Tibial nerve (tissue), 4 donors: ENCODE measurements around the gene EP400. TPM values are rescaled to one million over a fixed set of nuclear protein-coding genes. Genes with fewer than 3 reads are reported as not detected.

Experiments used
- DNase-seq, 2 donors: peaks; one replicate each; pipeline ENCODE4 v3.0.0-alpha.2; 2019; ENCODE audit warnings: low spot score in 2 of 2
- H3K27ac ChIP-seq, 4 donors: fragments of 200-600 bp; sonication (generic) in 3 of 4; one replicate each; pipeline ENCODE4 v1.5.1; 2017 to 2019; ENCODE audit warnings: mild to moderate bottlenecking in 1 of 4
- H3K27me3 ChIP-seq, 2 donors: fragments of 200-600 bp; sonication (generic) in 1 of 2; one replicate each; pipeline versions ENCODE4 v1.5.1 to v1.6.0; 2017 to 2019
- H3K36me3 ChIP-seq, 3 donors: fragments of 200-600 bp; sonication (generic); one replicate each; pipeline ENCODE4 v1.5.1; 2018 to 2019
- H3K4me1 ChIP-seq, 4 donors: fragments of 200-600 bp; sonication (generic) in 3 of 4; one replicate each; pipeline ENCODE4 v1.5.1; 2017 to 2019
- H3K4me3 ChIP-seq, 4 donors: fragments of 200-600 bp; sonication (generic) in 3 of 4; one replicate each; pipeline ENCODE4 v1.5.1; 2017 to 2019; ENCODE audit warnings: mild to moderate bottlenecking in 1 of 4, moderate library complexity in 1 of 4
- H3K9me3 ChIP-seq, 4 donors: fragments of 200-600 bp; sonication (generic) in 3 of 4; one replicate each; pipeline ENCODE4 v1.5.1; 2017 to 2019
- EP300 ChIP-seq, 2 donors: sonication (generic); formaldehyde crosslinking; IDR thresholded peaks; one replicate each; pipeline ENCODE4 v1.6.1; 2017; ENCODE audit warnings: antibody characterized with exemption in 2 of 2, mild to moderate bottlenecking in 1 of 2
- POLR2A ChIP-seq, 2 donors: fragments of 450-650 bp; IDR thresholded peaks; one replicate each; pipeline ENCODE4 v1.6.1; 2017; ENCODE audit warnings: antibody characterized with exemption in 2 of 2, mild to moderate bottlenecking in 2 of 2, moderate library complexity in 2 of 2
- WGBS, 2 donors: methylation state at CpG; one replicate each; pipeline ENCODE4 v1.1.5; 2018; 5-methylcytosine and 5-hydroxymethylcytosine counted together
- total RNA-seq, 4 donors: library from RNA; depleted of rRNA; stranded (reverse); fragments of >200 nt; gene quantifications; one replicate each; pipeline ENCODE4 v1.1.0, GENCODE V29; 2016
- TF ChIP-seq, protein P1 (sequence below), 5 experiments: fragments of 200-600 bp in 3 of 5; fragments of 450-650 bp in 2 of 5; sonication (generic) in 3 of 5; IDR thresholded peaks; one replicate each; pipeline ENCODE4 v1.5.1; 2016 to 2019; ENCODE audit warnings: antibody characterized with exemption in 5 of 5, mild to moderate bottlenecking in 3 of 5, moderate library complexity in 2 of 5

The EP400 gene
- total RNA-seq, 4 donors from 2014 or later = 27.8 to 41.4 (median 32.2) TPM

DNA sequence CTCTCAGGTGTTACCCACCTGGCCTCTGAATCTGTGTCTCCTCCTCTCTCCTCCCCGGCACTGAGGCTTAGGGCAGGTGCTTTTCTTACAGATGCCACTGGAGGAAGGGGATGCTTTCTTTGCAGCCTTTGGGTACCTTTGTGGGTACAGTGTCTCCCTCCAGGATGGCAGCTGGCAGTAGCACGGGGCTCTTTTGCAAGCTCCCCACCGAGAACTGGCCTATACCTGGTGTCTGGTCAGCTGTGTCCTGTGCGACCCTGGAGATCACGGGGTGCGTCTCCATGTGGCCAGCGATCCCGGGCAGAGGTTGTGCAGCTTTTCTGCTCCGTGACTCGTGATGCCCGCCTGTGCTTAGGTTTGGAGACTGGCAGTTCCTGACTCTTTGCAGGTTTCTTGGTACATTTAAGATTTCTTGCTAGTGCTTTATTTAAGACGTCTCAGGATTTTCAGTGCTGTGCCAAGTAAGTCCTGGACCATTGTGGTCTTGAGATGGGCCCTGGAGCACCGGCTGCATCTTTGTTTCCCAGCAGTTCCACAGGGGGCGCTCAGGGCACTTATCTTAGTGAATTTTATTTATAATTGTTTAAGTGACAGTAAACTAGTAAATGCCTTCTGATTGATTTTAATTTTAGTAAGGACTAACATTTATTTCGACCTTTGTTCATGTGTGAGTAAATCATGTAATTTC is 125.4 kb downstream of the EP400 start:
- Histone ChIP-seq H3K36me3 (peaks cover 2 to 82% (median 17%) of the 10 kb centered on the region in 3 donors), H3K27me3 (no peaks in the 10 kb centered on the region), H3K27ac (no peak overlapping the region), H3K9me3 (no peaks in the 10 kb centered on the region), H3K4me3 (no peak overlapping the region), H3K4me1 (peaks cover 0 to 5% (median 0%) of the 10 kb centered on the region in 4 donors)
- TF ChIP-seq EP300 (IDR thresholded peaks at IDR 0.05) (no peak), POLR2A (IDR thresholded peaks at IDR 0.05) (no peak)
- TF ChIP-seq, protein P1, sequence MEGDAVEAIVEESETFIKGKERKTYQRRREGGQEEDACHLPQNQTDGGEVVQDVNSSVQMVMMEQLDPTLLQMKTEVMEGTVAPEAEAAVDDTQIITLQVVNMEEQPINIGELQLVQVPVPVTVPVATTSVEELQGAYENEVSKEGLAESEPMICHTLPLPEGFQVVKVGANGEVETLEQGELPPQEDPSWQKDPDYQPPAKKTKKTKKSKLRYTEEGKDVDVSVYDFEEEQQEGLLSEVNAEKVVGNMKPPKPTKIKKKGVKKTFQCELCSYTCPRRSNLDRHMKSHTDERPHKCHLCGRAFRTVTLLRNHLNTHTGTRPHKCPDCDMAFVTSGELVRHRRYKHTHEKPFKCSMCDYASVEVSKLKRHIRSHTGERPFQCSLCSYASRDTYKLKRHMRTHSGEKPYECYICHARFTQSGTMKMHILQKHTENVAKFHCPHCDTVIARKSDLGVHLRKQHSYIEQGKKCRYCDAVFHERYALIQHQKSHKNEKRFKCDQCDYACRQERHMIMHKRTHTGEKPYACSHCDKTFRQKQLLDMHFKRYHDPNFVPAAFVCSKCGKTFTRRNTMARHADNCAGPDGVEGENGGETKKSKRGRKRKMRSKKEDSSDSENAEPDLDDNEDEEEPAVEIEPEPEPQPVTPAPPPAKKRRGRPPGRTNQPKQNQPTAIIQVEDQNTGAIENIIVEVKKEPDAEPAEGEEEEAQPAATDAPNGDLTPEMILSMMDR (IDR thresholded peaks at IDR 0.05) = no peak
- no peak for DNase-seq
- WGBS, 2 donors = 88% methylated on average over 14 of the region's 15 CpGs

DNA sequence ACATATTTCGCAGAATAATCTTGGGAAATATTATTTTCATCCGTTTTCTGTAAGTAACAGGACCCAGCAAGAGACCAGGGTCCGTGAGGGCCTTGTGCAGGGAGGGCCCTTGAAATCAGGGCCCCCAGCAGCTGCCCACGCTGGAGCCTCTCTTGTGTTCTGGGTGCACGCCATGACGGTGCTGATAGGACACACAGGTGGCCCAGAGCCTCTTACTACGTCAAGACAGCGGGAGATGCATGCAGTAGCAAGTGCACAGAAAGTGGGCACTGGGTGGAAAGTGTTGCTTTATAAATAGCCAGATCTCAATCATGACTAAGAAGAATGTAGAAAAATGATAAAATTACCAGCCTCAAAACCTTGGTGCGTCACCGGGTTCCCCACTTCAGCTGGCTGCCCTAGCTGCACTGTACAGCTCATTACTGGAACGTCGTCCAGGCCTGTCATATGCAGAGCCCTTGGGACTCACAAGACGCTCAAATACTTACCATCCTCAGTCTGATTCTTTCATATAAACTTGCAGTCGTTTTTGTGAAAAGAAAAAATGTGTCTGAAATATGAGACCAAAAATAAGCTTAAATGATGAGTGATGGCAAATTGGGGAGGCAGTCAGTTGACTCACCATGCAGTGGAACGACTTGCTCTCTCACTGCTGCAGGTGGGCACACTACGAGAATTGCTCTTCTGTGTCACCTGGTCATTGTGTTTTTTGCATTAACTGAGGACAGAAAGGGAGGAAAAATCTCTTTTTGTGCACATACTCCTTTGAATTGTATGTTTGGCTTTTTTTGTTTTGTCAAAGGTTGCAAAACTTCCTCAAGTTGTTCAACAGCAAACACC is 126.2 kb downstream of the EP400 start:
- TF ChIP-seq EP300 (IDR thresholded peaks at IDR 0.05) (no peak), POLR2A (IDR thresholded peaks at IDR 0.05) (no peak)
- TF ChIP-seq, protein P1 (IDR thresholded peaks at IDR 0.05) = no peak
- peaks cover 0 to 5% (median 0%) of the 10 kb centered on the region in 4 donors for H3K4me1 ChIP-seq
- WGBS, 2 donors = 91 to 92% methylated on average over 16 of the region's 16 CpGs
- H3K27ac ChIP-seq = no peak overlapping the region
- H3K9me3 ChIP-seq = no peaks in the 10 kb centered on the region
- no peaks in the 10 kb centered on the region for H3K27me3 ChIP-seq
- H3K4me3 ChIP-seq = no peak overlapping the region
- DNase-seq = no peak
- peaks cover 2 to 84% (median 17%) of the 10 kb centered on the region in 3 donors for H3K36me3 ChIP-seq

DNA sequence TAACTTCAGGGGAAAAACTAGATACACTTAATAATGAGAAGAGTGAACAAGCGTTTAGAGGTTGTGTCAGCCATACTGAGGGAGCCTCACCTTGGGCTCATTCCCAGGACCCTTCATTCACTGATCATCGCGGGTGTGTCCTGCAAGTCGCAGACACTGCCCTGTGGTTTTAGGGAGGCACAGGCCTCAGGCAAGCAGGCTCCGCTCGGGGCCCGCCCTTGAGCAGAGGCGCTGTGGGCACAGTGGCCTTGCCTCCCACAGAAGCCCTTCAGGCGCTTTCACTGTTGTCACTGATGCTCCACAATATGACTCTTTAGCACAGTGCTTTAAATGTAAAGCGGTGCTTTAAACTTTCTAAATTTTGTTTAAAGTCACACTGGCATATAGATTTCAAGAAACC is 127.0 kb downstream of the EP400 start:
- Histone ChIP-seq H3K36me3 (peaks cover 2 to 82% (median 17%) of the 10 kb centered on the region in 3 donors), H3K4me1 (peaks cover 0 to 5% (median 0%) of the 10 kb centered on the region in 4 donors), H3K9me3 (no peaks in the 10 kb centered on the region), H3K4me3 (no peak overlapping the region), H3K27me3 (no peaks in the 10 kb centered on the region), H3K27ac (no peak overlapping the region)
- no peak for DNase-seq
- TF ChIP-seq POLR2A (IDR thresholded peaks at IDR 0.05) (no peak), EP300 (IDR thresholded peaks at IDR 0.05) (no peak)
- TF ChIP-seq, protein P1 (IDR thresholded peaks at IDR 0.05) = no peak
- whole genome bisulfite sequencing, 2 donors = 84 to 93% methylated on average over 10 of the region's 10 CpGs

DNA sequence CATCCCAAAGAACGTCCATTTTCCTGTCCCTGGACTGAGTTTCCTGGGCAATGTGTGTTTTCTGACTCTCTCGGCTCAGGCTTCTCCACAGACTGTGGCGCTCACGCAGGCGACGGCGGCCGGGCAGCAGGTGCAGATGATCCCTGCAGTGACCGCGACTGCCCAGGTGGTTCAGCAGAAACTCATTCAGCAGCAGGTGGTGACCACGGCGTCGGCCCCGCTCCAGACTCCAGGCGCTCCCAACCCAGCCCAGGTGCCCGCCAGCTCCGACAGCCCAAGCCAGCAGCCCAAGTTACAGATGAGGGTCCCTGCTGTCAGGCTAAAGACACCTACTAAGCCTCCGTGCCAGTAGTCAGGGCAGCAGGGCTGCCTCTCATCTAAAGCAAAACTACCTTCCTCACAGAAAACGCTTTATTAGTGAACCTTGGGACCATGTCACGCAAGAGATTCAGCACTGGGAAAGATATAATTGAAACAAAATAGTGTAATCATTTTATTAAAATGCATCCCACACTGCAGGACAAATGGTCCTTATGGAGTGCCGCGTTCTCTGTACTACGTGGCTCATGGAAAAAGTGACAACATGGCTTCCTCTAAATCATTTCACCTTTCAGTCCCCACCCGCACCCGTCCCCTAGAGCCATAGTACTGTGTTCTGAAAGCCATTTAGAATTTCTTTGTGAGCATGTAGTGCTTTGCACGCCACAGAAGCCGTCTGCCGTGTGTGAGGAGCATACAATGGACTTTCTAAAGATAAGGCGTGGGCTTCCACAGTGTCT is 127.8 kb downstream of the EP400 start:
- H3K9me3 ChIP-seq = no peaks in the 10 kb centered on the region
- H3K27me3 ChIP-seq = no peaks in the 10 kb centered on the region
- no peak for DNase-seq
- H3K36me3 ChIP-seq = peaks cover 2 to 77% (median 17%) of the 10 kb centered on the region in 3 donors
- H3K4me1 ChIP-seq = peaks cover 0 to 5% (median 0%) of the 10 kb centered on the region in 4 donors
- TF ChIP-seq, protein P1 (IDR thresholded peaks at IDR 0.05) = no peak
- TF ChIP-seq POLR2A (IDR thresholded peaks at IDR 0.05) = no peak
- no peak for TF ChIP-seq EP300 (IDR thresholded peaks at IDR 0.05)
- WGBS, 2 donors = 86 to 94% methylated on average over 23 to 29 of the region's 29 CpGs
- no peak overlapping the region for H3K27ac ChIP-seq
- no peak overlapping the region for H3K4me3 ChIP-seq
